A549 (cell line): ENCODE measurements around the gene PDGFD.

Experiments
- CTCF ChIP-seq: fragments of >200 bp; sonication (Bioruptor Twin); formaldehyde crosslinking; IDR thresholded peaks from 3 replicates; pipeline ENCODE4 v1.5.1; 2016
- EP300 ChIP-seq, 2 experiments: fragments of >200 bp; sonication (Bioruptor Twin); formaldehyde crosslinking; IDR thresholded peaks; 2 replicates in 1 of 2; 3 replicates in 1 of 2; pipeline ENCODE4 v1.6.1; 2016 to 2017
- KDM1A ChIP-seq: fragments of 200-600 bp; sonication (generic); IDR thresholded peaks from 2 replicates; pipeline ENCODE4 v1.6.1; 2016; ENCODE audit warnings: low read depth, mild to moderate bottlenecking
- POLR2A ChIP-seq: IDR thresholded peaks from 2 replicates; pipeline ENCODE4 v1.6.1; 2012; ENCODE audit warnings: mild to moderate bottlenecking, low read length
- TF ChIP-seq, protein P1 (sequence below): IDR thresholded peaks from 2 replicates; pipeline ENCODE4 v1.6.1; 2012

GRCh38 chr11:104183593-104183992 is 19.6 kb upstream of the PDGFD start:
- TF ChIP-seq EP300 (IDR thresholded peaks at IDR 0.05) (no peak), POLR2A (no peak), CTCF (no peak), KDM1A (no peak)
- TF ChIP-seq, protein P1, sequence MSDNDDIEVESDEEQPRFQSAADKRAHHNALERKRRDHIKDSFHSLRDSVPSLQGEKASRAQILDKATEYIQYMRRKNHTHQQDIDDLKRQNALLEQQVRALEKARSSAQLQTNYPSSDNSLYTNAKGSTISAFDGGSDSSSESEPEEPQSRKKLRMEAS: no peak
